Stomach smooth muscle (tissue), 2 donors: ENCODE data around the gene PKD1L1.

Source experiments
- H3K27ac ChIP-seq: one replicate; pipeline ENCODE4 v1.7.0; 2013; ENCODE audit warnings: mild to moderate bottlenecking, low read length, inconsistent platforms
- H3K27me3 ChIP-seq, 2 donors: one replicate each; pipeline ENCODE4 v1.7.0; 2013; ENCODE audit warnings: low read length in 2 of 2; ENCODE audit not compliant: insufficient read depth in 2 of 2, control insufficient read depth in 1 of 2
- H3K36me3 ChIP-seq, 2 donors: one replicate each; pipeline ENCODE4 v1.7.0; 2013; ENCODE audit warnings: low read length in 2 of 2; ENCODE audit not compliant: control insufficient read depth in 2 of 2, insufficient read depth in 2 of 2
- H3K4me1 ChIP-seq: one replicate; pipeline ENCODE4 v1.7.0; 2013; ENCODE audit warnings: low read length; ENCODE audit not compliant: control insufficient read depth, insufficient read depth
- H3K4me3 ChIP-seq, 2 donors: one replicate each; pipeline ENCODE4 v1.7.0; 2013; ENCODE audit warnings: low read length in 2 of 2
- H3K9ac ChIP-seq, 2 donors: one replicate each; pipeline ENCODE4 v1.7.0; 2013; ENCODE audit warnings: low read length in 2 of 2, mild to moderate bottlenecking in 1 of 2
- H3K9me3 ChIP-seq, 2 donors: one replicate each; pipeline ENCODE4 v1.7.0; 2013; ENCODE audit warnings: low read length in 2 of 2; ENCODE audit not compliant: control insufficient read depth in 2 of 2
- donor health status: healthy.
- donor health status: Pancreatic carcinoma.

Gene PKD1L1

DNA sequence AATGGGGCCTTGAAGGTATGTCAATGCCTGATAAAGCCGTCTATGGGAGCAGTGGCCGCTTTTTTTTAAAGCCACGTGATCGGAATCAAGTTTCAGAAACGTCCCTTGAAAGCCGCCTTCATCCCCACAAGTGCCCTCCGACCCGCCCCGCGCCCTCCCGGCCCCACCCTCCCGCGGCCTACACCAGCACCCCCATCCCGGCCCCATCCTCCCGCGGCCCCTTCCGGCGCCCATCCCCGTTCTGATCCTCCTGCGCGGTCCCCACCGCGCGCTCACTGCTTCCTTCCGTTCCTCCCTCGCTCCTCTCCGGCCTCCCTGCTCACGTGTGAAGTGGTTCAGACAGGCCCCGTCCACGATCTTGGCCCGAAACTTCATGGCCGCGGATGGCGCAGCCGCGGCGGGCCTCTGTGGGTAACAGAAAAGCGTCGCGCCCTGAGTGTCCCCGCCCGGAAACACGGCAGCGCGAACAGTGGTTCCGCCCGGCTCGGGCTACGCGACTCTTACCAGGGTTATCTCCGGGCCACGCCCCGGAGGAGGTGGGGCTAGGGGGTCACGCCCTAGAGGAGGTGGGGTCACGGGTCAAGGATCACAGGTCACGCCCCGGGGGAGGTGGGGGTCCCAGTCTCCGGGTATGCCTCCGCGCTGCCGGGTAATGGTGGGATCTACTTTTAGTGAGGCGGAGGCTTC, 31.0 kb upstream of the PKD1L1 start, which contains the start of gene HUS1:
Gene HUS1 (minus strand): TSS at position 471 of the 687 bp plus-strand sequence. CDS start 96 bp downstream, at position 375.
- peak within 1 kb of the TSS; percentile 70 for H3K27ac ChIP-seq
- H3K36me3 ChIP-seq: peaks cover 25 to 28% of the 10 kb centered on the region in 2 donors
- H3K4me1 ChIP-seq: peaks cover 10% of the 10 kb centered on the region
- H3K9ac ChIP-seq: peak within 1 kb of the TSS; percentile 59 to 86
- H3K4me3 ChIP-seq: peak within 1 kb of the TSS; percentile 68 to 79
- no peaks in the 10 kb centered on the region for H3K27me3 ChIP-seq
- H3K9me3 ChIP-seq: no peaks in the 10 kb centered on the region

DNA sequence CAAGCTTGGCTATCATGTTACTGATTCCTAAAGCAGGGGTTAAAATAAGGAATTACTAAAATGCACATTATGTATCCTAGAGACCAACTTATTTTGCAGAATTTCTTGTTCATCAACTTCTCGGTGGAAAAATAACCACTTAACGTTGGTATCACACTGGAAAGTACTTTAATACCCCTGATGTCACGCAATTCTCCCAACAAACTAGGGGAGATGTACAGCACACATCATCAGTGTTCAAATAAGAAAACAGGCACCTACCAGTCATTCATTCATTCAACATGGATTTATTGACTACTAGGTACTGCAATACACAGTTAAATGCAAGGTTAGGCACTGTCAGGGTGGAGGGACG, 30.5 kb upstream of the PKD1L1 start:
- Histone ChIP-seq H3K36me3 (peaks cover 30 to 33% of the 10 kb centered on the region in 2 donors), H3K9me3 (no peaks in the 10 kb centered on the region)

DNA sequence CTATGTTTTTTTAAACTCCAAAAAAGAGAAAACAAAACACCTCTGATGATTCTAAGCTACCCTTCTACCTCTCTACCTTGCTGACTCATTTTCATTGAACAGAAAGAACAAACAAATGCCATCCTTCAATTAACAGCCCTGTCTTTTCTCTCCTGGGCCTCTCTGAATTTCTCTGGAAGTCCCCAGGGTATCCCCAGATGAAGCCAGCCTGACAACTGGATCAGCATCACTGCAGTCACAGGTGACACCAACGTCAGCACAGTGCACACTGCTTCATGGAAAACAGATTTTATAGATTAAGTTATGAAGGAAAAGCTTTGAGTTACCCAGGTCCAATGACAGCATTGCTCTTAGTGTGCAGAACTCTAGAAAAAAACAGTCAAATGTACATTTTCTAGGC, 25.5 kb upstream of the PKD1L1 start:
- H3K27me3 ChIP-seq: no peaks in the 10 kb centered on the region
- H3K9me3 ChIP-seq: no peaks in the 10 kb centered on the region
- H3K4me3 ChIP-seq: no peak overlapping the region
- H3K27ac ChIP-seq: no peak overlapping the region
- no peak overlapping the region for H3K9ac ChIP-seq
- peaks cover 9% of the 10 kb centered on the region for H3K4me1 ChIP-seq
- H3K36me3 ChIP-seq: peaks cover 51 to 55% of the 10 kb centered on the region in 2 donors

More for the DNA sequence above, 30.5 kb upstream of the PKD1L1 start:
- Histone ChIP-seq H3K27ac (peak overlapping the region; percentile 70), H3K4me1 (peaks cover 10% of the 10 kb centered on the region), H3K9ac (peak overlapping the region; percentile 59 to 86), H3K4me3 (peak overlapping the region; percentile 68 to 79), H3K27me3 (no peaks in the 10 kb centered on the region)

DNA sequence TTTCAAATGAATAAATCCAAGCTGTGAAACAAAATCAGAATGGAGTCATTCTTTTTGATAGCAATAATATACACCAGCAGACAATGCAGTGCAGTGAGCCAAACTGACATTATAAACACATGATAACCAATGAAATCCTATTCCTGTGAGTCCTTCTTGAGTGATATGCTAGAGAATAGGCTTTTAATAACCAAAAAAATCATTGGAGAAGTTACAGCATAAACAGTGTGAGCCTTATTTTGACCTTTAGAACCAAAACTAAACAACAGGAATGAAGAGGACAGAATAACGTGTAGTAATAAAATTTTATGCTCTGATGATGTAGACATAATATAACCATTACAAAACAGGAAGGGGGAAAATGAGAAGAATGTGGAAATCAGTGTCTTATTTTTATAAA, 22.5 kb upstream of the PKD1L1 start:
- no peak overlapping the region for H3K9ac ChIP-seq

DNA sequence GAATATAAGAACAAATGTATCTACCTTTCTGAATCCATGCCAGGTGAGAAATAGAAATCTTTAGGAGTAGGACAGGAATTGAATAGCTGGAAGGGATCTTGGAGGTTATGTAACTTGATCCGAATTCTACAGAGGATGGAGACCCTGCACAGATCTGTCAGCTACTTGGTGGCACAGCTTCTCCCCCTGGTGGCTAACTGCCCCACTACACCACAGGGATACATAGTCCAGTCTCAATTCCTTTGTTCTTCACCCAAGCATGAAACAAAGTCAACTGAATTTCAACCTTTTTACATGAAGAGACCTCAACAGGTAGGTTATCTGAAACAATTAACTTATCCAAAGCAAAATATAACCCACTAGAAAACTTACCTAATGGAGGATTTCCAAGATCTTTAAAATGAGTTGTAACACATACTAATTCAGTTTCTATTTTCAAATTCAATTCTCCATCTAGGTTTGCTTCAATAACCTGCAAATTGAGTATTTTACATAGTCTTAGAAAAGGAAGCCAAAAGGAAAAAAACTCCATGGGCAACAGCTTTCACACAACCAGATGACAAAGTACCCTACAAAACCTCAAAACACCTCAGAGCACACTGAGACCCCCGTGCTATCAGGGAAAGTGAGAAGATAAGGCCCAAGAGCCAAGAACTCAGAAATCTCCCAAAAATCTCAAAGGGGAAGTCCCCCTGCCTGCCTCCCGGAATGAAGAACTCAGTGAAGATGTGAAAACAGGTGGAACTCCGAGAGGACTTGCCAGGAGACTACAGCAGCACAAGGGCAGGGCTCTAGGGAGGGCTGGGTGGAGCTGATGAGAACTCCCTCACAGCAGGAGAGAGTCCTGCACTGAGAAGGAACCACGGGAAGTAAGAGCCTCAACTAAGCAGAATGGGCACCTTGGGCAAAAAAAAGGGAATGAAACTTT, 20.8 kb upstream of the PKD1L1 start:
- no peaks in the 10 kb centered on the region for H3K27me3 ChIP-seq
- no peak overlapping the region for H3K4me3 ChIP-seq
- H3K9ac ChIP-seq: no peak overlapping the region
- no peaks in the 10 kb centered on the region for H3K9me3 ChIP-seq
- H3K27ac ChIP-seq: no peak overlapping the region
- H3K4me1 ChIP-seq: no peaks in the 10 kb centered on the region
- peaks cover 53 to 66% of the 10 kb centered on the region in 2 donors for H3K36me3 ChIP-seq

More for the DNA sequence above, 22.5 kb upstream of the PKD1L1 start:
- Histone ChIP-seq H3K4me1 (no peaks in the 10 kb centered on the region), H3K27ac (no peak overlapping the region), H3K4me3 (no peak overlapping the region), H3K9me3 (no peaks in the 10 kb centered on the region), H3K27me3 (no peaks in the 10 kb centered on the region), H3K36me3 (peaks cover 50 to 58% of the 10 kb centered on the region in 2 donors)

DNA sequence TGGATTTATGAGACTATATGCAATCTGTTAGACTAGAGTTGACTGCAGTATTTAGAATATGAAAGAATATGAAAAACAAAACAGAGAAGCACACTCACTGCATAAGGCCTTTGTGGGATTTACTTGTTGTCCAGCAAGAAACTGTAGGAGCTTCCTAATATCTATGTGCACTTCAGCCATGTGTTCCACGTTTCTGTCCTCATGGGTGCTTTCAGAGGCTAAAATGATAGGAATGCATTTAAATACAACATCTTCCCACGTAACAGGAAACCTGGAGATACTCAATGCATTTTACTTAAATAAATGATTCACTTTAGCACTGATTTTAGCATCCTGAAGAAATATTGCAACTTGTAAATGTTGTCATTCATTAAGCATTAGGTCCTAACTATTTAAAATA, 19.4 kb upstream of the PKD1L1 start:
- H3K27ac ChIP-seq: no peak overlapping the region
- H3K4me3 ChIP-seq: no peak overlapping the region
- H3K9me3 ChIP-seq: no peaks in the 10 kb centered on the region
- H3K9ac ChIP-seq: no peak overlapping the region
- no peaks in the 10 kb centered on the region for H3K27me3 ChIP-seq
- H3K4me1 ChIP-seq: no peaks in the 10 kb centered on the region
- H3K36me3 ChIP-seq: peaks cover 44 to 55% of the 10 kb centered on the region in 2 donors

DNA sequence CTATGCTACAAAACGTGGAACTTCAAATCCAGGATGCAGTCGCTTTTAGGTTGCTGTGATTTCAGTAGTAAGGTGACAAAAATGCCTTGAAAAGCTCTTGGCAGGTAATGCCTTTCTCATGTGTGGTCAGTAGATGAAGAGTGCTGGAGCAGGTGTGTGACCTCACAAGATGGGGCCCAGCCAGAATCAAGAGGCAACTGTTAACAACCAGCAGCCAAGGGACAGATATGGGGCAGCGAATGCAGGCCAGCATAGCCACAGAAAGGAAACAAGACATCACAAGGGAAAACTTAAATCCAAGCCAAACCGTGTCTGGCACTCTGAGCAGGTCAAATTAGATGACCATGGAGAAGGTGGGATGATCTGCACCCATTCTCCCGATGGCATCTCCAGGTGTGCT, 18.9 kb upstream of the PKD1L1 start:
- H3K9ac ChIP-seq: no peak overlapping the region
- no peak overlapping the region for H3K27ac ChIP-seq
- no peaks in the 10 kb centered on the region for H3K9me3 ChIP-seq
- H3K4me3 ChIP-seq: no peak overlapping the region
- peaks cover 43 to 53% of the 10 kb centered on the region in 2 donors for H3K36me3 ChIP-seq
- no peaks in the 10 kb centered on the region for H3K27me3 ChIP-seq
- H3K4me1 ChIP-seq: no peaks in the 10 kb centered on the region

DNA sequence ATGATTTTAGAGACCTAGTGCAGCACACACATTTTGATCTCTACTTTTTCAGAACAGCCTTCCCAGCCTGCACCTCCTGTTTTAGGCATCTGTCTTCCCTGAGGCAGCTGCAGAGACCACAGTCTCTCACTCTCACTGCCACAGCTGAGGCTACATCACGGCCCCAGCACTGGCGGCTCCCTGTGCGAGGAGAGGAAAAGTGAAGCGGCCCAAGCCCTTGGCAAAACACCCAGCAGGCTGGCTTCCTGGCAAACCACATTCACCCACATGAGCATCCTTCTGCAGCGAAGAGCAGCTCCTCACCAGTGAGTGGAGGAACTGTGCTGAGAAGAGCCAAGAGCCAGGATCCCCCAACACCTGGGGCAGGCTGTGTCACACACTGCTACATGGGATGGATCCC, 17.2 kb upstream of the PKD1L1 start:
- Histone ChIP-seq H3K36me3 (peaks cover 44 to 50% of the 10 kb centered on the region in 2 donors), H3K27ac (no peak overlapping the region), H3K4me3 (no peak overlapping the region), H3K9me3 (no peaks in the 10 kb centered on the region), H3K9ac (no peak overlapping the region), H3K4me1 (no peaks in the 10 kb centered on the region), H3K27me3 (no peaks in the 10 kb centered on the region)

DNA sequence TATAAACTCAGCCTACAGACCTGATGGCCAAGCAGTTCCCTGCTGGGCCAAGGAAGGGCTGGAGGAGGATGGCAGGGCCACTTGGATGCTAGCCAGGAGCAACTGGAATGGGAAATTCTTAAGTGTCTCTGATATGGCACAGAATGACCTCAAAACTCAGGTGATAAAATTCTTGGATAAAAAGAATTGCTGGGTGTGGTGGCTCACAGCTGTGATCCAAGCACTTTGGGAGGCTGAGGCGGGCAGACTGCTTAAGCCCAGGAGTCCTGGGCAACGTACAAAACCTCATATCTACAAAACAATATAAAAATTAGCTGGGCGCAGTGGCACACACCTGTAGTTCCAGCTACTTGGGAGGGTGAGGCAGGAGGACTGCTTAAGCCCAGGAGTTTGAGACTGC, 14.0 kb upstream of the PKD1L1 start:
- Histone ChIP-seq H3K9me3 (no peaks in the 10 kb centered on the region), H3K27ac (no peak overlapping the region), H3K4me3 (no peak overlapping the region), H3K27me3 (no peaks in the 10 kb centered on the region), H3K4me1 (no peaks in the 10 kb centered on the region), H3K9ac (no peak overlapping the region), H3K36me3 (peaks cover 42% of the 10 kb centered on the region in 2 donors)

DNA sequence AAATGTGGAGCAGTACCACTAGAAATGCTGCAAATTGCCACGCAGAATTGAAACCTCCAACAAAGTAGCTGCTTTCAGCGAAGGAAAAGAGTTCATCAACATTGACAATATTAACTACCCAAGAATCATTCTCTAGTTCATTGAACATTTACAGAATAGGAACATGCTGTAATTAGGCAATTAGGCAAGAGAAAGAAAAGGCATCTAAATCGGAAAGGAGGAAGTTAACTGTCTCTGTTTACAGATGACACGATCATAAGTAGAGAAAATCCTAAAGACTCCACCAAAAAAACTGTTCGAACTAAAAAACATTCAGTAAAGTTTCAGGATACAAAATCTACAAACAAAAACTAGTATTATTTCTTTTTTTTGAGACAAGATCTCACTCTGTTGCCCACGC, 8.9 kb upstream of the PKD1L1 start:
- no peak overlapping the region for H3K27ac ChIP-seq
- H3K4me3 ChIP-seq: no peak overlapping the region
- H3K36me3 ChIP-seq: peaks cover 8 to 19% of the 10 kb centered on the region in 2 donors
- no peaks in the 10 kb centered on the region for H3K4me1 ChIP-seq
- no peaks in the 10 kb centered on the region for H3K27me3 ChIP-seq
- no peaks in the 10 kb centered on the region for H3K9me3 ChIP-seq
- no peak overlapping the region for H3K9ac ChIP-seq
